ENCODE measurements around the gene DMKN.

DMKN gene

GRCh38 chr19:35524181-35524837 is 10.9 kb upstream of the DMKN start:
- DNase-seq (ENCODE audit: low read depth in 3 of 3) = no peak

DNA sequence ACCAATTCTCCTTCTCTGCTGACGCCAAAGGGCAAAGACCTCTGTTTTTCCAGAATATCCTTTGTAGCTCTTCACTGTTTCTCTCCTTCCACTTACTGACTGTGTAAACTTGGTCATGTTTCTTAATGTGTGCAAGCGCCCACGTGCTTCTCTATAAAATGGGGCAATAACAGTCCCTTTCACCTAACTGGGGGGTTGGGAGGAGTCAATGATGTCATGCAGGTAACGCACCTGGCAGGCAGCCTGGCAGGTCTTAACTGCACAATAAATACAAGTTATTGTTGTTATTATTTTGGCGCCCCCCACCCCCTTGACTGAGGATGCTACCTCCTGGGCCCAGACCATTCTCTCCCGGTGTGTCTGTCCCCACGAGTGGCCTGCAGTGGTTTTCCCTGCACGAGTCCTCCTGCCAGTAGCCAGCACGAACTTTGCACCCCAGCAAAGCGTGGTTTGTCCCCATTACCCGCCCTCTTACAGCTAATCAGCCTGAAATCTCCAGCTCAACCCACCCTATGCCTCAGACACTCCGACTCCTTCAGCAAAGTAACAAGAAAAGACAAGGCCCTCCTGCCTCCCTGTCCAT is 9.4 kb upstream of the DMKN start:
- DNase-seq (ENCODE audit: low read depth in 3 of 3) = no peak

DNA sequence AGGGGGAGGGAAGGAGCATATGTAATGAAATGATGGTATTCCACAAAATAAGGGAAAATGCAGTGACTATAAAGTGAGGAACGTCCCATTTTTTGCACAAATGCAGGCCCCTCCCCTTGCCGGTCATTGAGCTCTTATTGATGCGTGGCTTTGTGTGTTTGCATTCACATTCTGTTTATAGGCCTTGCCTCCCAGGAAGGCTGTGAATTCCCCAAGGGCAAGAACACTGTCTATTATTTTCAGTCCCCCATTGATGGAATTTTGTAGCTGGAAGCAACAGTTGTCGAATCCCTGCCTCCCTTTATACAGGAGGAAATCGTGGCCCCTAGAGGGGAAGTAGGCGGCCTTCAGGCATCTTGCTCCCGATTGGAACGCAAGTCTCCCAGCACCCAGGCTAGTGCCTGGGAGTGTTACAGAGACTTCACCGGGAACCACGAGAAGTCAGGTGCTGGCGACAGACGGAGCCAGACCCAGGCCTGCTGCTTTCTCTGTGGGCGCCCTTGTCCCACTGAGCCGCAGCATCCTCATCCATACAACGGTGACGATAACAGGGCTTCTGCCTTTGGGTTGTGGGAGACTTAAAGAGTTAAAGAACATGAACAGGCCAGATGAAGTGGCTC is 7.8 kb upstream of the DMKN start:
- DNase-seq (ENCODE audit: low read depth in 3 of 3) = no peak

GRCh38 chr19:35519291-35519690 is 5.8 kb upstream of the DMKN start:
- no peak for DNase-seq (ENCODE audit: low read depth in 3 of 3)

DNA sequence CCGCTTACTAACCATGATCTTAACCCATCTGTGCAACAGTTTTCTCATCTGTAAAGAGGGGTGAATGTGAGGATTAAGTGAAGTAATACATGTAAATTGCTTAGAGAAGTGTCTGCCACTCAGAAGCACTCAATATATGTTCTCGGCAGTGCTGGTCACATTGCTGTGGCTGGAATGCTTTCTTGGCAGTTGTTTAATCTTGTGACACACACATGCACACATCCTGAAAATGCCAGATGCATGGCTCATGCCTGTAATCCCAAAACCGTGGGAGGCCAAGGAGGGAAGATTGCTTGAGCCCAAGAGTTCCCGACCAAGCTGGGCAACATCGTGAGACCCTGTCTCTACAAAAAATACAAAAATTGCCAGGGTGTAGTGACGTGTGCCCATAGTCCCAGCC is 4.9 kb upstream of the DMKN start:
- no peak for DNase-seq (ENCODE audit: low read depth in 3 of 3)

DNA sequence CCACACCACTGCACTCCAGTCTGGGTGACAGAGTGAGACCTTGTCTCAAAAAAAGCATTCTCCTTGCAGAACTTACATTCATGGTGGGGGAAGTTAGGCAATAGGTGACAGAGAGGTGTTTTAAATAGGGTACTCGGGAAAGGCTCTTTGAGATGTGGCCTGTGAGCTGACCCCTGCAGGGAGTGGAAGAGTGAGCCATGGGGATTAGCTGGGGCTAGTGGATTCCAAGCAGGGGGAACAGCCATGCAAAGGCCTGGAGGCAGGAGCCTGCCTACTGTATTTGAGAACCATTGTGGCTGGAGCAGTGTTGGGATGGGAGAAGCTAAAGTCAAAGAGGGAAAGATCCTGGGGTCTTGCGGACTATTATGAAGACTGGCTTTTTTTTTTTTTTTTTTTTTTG is 3.9 kb upstream of the DMKN start:
- DNase-seq (ENCODE audit: low read depth in 3 of 3) = no peak

DNA sequence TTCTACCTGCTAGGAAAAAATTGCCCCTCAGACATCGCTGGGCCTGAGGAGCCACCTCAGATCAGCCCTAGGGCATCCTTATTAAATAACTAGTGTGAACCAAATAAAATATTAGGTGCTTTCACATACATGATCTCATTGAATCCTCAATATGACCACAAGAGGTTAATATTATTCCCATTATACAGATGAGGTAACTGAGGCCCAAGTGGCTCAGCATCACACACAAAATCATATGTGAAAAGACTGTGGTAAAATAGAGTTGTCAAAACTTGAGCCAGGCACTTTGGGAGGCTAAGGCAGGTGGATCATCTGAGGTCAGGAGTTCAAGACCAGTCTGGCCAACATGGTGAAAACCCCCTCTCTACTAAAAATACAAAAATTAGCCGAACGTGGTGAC is 2.9 kb upstream of the DMKN start:
- DNase-seq (ENCODE audit: low read depth in 3 of 3) = no peak

DNA sequence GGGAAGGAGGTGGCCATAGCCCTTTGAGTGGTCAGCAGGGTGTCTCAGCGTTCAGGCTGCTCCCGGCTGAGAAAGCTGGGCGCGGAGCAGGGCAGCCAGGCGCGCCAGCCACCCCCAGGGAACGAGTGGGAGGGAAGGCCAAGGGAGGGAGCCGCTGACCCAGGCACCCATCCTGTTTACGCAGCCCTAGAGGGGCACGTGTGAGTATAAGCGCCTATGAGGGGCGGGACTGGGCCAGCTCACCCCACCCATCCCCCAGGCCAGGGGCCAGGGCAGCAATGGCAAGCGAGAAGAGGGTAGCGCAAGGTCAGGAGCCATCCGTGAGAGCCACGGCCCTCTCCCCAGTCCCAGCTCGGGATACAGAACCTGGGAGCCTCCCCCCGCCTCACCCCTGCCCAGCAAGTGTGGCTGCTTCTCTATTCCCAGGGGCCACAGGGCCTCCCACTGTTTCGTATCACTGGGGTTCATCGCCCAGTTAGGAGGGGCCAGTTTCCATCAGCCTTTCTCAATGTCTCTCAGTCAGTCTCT is 897 bp upstream of the DMKN start:
- no peak for DNase-seq (ENCODE audit: low read depth in 3 of 3)

DNA sequence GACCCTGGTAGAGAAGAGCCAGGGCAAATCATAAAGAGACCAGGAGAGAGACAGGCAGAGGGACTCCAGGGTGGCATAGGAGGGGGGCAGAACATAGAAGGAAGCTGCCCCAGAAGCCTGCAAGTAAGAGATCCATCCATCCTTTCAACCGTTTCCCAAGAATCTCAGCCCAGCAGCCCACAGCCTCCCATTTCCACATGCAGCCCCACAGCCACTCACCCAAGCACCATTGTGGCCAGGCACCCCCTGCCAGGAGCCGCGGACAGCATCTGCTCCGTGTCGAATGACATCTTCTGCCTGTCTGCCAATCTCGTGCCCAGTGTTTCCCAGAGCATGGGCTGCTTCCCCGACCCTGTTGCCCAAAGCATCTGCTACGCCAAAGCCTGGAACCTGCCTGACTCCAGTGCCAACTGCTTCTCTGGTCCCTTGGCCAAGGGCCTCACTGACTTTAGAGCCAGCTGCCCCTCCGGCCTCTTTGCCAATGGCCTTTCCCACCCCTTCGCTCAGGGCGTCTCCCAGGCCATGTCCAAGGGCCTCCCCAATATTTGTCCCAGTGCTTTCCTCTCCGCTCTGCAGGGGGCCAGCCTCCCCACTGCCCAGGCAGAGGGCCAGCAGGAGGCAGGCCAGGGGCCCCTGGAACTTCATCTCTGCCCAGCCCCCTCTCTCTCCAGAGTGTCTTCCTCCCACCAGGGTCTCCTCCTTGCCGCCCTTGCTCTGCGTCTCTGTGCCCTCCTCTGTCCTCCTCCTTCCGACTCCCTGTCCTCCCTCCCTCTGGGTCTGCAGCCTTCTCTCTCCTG is 420 bp downstream of the DMKN start:
- no peak for DNase-seq (ENCODE audit: low read depth in 3 of 3)

DNA sequence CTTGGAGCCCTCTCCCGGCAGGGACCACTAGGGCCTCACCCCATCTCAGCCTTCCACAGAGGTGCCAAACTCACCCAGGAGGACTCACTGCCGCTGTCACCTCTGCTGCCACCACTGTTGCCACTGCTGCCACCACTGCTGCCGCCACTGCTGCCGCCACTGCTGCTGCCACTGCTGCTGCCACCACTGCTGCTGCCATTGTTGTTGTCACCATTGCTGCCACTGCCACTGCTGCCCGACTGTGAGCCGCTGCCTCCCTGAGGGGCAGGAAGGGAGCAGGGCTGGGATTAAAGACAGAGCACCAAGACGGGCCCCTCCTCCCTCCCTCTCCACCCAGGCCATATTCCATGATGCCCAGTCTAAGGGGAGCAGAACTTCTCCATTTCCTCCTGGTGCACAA is 2.1 kb downstream of the DMKN start:
- no peak for DNase-seq (ENCODE audit: low read depth in 3 of 3)

DNA sequence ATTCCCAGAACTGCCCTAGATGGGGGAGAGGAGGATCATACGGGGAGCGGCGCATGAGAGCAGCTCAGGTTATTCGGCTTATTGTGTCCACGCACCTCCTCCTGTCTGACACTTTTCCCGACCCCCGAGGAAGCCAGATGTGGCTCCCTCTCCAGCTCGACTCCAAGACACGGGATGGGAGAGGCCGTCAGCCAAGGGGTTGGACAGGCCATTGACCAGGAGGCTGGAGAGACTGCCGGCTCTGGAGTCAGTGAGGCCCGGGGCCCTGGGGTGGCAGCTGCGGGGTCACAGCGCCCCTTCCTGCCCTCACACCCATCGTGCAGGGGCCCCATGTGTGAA is 2.9 kb downstream of the DMKN start:
- no peak for DNase-seq (ENCODE audit: low read depth in 3 of 3)

DNA sequence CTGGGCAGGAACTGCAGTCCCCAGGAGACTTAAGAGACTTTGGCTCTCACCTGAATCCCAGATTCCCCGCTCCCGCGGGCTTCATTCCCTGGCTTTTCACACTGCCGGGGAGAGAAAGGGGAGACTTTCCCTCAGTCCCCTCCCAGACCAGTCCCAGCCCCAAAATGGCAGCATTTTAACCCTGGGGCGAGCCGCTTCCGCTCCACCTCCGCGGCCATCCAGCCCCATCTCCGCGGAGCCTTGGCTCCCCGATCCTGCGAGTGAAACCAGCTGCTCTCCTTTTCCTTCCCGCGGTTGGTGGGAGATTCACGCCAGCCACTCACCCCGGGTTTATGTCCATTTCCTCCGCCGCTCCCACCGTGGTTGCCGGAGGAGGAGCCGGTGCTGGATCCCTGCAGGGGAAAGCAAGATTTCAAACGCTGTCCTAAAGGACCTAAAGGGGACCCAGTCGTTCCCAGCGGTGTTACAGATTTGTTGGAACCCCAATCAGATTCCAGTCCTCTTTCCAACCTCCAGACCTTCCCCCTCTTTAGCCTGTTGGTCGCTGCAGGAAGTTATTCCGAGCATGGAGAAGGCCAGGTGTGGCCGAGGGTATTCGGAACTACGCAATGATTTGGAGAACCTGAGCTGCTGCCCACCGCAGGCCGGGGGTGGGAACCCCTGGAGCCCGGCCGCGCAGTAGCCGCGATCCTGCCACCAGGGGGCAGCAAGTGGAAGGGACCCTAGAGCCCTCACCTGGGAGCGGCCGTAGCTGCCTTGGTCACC is 3.4 kb downstream of the DMKN start:
- peak; percentile 45 to 67 (median 55) for DNase-seq (ENCODE audit: low read depth in 3 of 3)

DNA sequence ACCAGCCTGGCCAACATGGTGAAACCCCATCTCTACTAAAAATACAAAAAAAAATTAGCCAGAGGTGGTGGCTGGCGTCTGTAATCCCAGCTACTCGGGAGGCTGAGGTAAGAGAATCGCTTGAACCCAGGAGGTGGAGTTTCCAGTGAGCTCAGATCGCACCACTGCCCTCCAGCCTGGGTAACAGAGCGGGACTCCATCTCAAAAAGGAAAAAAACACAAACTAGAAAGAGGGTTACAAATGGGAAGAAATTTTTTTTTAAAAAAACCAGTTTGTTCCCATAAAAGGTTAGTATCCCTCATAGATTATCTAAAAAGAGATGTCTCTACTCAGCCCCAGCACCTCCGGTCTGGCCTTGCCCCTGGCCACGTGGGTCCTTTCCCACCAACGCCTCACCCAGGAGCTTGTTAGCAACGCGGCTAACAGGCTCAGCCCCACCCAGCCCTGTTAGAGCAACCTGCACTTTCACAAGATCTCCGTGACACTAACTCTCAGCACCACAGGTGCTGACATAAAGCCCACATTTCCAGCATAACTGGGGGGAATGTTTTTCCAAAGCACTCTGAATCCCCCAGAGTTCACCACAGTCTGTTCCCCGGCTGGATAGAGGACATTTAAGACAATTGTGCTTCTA is 4.3 kb downstream of the DMKN start:
- DNase-seq (ENCODE audit: low read depth in 3 of 3) = no peak

DNA sequence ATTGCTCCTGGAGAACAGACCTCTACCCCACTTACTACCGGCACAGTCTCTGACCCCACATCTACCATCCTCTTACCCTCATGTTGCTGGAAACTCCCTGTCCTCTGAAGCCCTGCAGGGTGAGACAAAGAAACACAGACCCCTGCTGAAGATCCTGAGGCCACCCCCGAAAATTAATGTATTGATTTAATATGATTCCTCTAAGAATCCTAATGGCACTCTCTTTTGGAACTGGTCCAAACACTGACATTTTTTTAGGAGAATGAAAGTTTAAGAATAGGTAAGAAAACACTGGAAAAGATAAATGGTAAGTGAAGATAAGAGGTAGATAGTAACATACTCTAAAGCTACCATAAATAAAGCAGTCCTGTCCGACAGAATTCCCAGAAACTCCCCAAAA is 5.3 kb downstream of the DMKN start:
- DNase-seq (ENCODE audit: low read depth in 3 of 3) = no peak

GRCh38 chr19:35507561-35507960 is 5.9 kb downstream of the DMKN start:
- DNase-seq (ENCODE audit: low read depth in 3 of 3) = no peak

DNA sequence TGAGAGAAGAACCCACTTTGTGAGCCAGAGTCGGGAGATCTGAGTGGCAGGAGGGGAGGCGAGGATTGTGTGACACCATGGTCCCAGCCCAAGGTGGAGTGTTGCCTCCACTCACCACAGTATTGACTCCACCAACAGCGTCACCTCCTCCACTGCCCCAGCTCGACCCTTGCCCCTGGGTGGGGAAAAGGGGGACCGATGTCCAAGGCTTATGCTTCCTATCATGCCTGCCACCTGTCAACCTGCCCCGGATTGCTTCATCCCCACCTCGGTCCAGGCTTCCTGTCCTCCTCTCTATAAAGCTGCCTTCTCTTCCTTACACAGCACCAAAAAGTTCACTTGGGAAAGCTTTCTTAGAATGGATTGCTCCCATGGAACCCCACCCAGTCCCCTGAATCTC is 7.4 kb downstream of the DMKN start:
- DNase-seq (ENCODE audit: low read depth in 3 of 3) = no peak

DNA sequence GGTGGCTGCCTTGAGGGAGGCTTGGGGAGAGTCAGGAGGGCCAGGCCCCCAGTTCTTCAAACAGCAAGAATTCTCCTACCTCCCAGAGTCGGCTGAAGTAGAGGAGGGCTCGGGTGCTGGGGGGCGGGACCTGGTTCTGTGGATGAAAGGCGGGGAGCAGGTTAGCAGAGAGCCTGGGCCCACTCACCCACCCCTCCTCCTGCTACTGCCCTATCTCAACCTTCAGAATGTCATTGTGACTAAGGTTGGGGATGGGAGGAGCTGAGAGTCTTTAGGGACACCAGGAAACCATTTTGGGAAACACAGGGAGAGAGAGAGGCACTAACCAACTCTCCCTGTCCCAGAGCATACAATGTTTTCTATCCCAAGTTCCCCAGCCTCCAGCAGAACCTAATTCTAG is 10.7 kb downstream of the DMKN start:
- no peak for DNase-seq (ENCODE audit: low read depth in 3 of 3)

DNA sequence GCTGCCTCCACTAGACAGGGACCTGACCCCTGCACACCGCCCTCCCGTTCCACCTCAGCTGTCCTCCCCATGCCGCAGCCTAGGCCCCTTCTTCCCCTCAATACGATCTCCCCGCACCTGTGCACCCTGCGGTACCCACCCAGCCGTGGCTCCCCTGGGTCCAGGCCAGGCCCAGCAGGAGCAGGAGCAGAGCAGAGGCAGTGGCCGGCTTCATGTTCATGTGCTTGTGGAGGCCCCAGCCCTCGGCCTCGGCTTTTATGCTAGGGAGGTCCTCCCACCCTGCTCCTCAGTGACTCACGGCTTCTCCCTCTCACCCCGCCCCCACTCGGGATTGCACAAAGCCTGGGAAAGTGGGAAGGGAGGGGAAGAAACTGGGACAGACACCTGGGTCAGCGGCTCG is 11.8 kb downstream of the DMKN start:
- no peak for DNase-seq (ENCODE audit: low read depth in 3 of 3)

DNA sequence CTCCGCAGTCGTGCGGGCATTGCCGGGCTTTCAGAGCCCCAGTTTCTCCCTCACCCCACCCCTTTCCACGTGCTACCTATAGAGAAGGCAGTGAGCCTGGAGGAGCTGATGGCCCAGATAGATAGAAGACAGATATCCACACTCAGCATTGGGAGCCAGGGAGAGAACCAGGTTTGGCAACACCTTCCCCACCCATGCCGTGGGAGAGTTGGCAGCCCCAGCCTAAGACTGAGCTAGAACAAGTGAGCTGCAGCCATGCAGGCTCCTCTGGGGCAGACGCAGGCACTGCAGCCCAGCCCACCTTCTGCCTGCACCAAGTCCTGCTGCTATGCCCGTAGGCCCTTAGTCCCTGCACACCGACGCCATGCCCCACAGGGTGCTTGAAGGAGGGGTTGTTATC is 12.8 kb downstream of the DMKN start:
- no peak for DNase-seq (ENCODE audit: low read depth in 3 of 3)

- no peak for DNase-seq (ENCODE audit: low read depth in 3 of 3)
Measured at GRCh38 chr19:35498984-35499527, 14.4 kb downstream of the DMKN start.

DNA sequence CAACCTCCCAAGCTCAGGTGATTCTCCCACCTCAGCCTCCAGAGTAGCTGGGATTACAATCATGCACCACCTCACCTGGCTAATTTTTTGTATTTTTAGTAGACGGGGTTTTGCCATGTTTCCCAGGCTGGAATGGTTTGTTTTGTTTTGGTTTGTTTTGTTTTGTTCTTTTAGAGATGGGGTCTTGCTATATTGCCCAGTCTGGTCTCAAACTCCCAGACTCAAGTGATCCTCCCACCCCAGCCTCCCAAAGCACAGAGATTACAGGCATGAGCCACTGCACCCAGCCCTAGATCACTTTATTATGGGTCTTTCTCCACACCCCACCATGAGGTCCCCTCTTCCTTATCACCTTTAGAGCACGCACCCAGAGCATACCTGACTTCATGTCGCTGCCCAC is 15.2 kb downstream of the DMKN start:
- no peak for DNase-seq (ENCODE audit: low read depth in 3 of 3)
